22Rv1 (cell line): ENCODE data around the gene C6orf136.
A peak's percentile ranks its signal among the peaks of the same experiment; 100 is the strongest.

Source experiments
- H3K27ac ChIP-seq: fragments of 450-650 bp; 2 replicates; pipeline ENCODE4 v1.5.1; 2017
- ZFX ChIP-seq: fragments of 450-650 bp; IDR thresholded peaks from 2 replicates; pipeline ENCODE4 v1.6.1; 2017; ENCODE audit warnings: antibody characterized with exemption, borderline replicate concordance
- TF ChIP-seq, protein P1 (sequence below): fragments of 450-650 bp; IDR thresholded peaks from 2 replicates; pipeline ENCODE4 v1.5.1; 2017; ENCODE audit warnings: mild to moderate bottlenecking

Gene C6orf136

DNA sequence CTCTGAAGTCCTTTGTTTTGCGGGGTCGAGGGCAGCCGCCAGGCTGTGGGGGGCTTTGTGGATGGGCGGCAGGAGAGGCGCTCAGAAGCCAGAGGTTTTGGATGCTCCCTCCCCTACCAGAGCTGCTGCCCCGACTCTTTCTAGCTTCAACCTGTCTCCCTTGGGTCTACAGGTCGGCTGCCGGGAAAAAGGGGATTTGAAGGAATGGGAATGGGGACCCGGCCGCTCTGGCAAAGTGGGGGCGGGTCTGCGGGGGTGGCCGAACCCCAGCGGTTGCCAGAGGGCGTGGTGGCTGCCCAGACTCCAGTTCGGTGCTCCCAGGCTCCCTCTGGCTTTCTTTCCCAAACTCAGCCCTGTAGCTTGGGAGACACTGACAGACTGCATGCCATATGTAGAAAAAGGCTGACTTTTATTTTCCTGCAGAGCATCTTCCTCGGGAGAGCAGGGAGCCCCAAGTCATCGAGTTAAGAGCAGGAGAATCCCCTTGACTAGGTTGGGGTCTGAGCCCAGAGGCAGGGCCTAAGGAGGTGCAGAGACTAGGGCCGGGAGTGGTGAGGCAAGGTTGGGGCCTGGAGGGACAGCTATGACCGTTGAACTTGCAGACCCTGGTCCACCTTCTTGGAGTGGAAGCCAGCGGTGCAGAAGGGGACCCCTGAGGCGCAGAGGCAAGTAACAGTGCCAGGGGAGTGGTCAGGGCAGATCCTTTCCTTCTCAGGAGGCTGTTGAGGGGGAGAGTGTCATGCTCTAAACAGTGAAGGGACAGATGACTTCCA lies 40.9 kb downstream of the C6orf136 start:
- TF ChIP-seq ZFX = no peak
- TF ChIP-seq, protein P1, sequence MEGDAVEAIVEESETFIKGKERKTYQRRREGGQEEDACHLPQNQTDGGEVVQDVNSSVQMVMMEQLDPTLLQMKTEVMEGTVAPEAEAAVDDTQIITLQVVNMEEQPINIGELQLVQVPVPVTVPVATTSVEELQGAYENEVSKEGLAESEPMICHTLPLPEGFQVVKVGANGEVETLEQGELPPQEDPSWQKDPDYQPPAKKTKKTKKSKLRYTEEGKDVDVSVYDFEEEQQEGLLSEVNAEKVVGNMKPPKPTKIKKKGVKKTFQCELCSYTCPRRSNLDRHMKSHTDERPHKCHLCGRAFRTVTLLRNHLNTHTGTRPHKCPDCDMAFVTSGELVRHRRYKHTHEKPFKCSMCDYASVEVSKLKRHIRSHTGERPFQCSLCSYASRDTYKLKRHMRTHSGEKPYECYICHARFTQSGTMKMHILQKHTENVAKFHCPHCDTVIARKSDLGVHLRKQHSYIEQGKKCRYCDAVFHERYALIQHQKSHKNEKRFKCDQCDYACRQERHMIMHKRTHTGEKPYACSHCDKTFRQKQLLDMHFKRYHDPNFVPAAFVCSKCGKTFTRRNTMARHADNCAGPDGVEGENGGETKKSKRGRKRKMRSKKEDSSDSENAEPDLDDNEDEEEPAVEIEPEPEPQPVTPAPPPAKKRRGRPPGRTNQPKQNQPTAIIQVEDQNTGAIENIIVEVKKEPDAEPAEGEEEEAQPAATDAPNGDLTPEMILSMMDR = no peak

DNA sequence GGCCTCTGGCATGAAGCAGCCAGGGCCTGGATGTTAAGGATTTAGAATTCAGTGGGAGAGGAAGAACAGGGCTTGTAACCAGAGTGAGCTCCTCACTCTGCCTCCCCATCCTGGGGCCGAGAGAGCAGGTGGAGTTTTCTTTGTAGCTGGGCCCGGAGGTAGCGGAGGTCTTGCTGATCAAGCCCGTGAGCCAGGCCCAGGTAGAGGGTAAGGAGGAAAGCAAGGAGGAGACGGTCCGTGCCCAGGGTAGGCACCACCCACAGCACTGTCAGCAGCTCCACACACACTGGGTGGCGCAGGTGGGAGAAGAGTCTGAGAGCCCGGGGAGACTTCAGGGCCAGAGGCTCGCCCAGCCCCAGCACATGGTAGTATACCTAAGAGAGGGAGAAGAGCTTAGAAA lies 41.6 kb downstream of the C6orf136 start:
- TF ChIP-seq, protein P1 = no peak
- TF ChIP-seq ZFX = no peak
- peak overlapping the region; percentile 87 for H3K27ac ChIP-seq

More for the DNA sequence above, 40.9 kb downstream of the C6orf136 start:
- peak overlapping the region; percentile 87 for H3K27ac ChIP-seq

DNA sequence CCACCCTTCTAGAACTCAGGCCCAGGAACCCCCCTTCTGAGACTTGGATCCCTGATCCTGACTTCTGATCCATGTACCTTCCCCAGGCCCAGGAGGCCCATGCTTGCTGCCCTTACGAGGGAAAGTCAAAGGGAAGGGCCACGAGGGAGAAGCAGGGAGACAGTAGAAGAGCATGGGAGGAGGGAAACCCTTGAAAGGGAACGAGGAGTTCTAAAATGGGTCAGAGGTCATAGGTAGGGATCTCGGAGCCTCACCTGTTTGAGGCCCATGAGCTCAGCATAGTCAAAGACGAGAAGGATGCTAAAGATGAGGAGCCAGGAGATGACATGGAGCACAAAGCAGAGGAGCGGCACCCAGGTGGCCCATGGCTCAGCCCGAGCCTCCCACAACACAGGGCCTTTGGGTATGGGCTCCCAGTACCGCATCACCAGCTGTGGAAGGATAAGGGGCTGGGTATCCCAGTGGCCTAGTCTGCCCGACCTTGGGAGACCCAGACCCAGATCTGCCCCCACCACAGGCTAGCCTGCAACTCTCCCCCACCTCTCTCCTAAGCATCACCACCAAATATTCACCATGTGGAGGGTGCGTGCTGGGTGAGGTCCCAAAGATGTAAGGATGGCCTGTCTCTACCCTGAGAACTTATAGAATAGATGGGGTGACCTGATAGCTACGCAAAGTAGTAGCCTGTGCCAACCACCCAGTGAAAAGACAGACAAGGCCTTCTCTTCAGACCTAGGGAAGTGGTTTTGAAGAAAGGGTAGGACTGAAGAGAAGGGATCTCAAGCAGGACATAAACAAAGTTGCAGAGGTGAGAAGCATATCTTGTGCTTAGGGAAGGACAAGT lies 42.3 kb downstream of the C6orf136 start:
- TF ChIP-seq, protein P1 = no peak
- TF ChIP-seq ZFX = no peak
- peak overlapping the region; percentile 90 for H3K27ac ChIP-seq

DNA sequence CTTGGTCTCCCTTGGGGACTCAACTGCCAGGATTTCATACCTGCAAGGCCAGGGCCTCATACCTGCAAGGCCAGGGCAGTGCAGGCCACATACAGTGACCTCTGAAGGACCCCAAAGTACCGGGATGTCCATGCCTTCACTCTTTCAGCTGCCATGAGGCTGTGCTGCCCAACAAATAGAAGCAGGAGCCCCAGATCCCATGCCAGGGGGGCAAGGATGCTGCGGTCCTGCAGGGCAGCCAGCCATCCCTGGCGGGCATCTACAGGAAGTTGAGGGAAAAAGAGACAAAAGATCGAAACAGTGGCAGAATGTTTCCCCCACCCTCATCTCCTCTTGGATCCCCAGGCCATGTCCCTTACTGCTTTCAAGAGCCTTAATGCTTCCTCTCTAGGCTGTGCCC lies 43.1 kb downstream of the C6orf136 start:
- H3K27ac ChIP-seq = peak overlapping the region; percentile 90
- TF ChIP-seq ZFX = no peak
- TF ChIP-seq, protein P1 = no peak

DNA sequence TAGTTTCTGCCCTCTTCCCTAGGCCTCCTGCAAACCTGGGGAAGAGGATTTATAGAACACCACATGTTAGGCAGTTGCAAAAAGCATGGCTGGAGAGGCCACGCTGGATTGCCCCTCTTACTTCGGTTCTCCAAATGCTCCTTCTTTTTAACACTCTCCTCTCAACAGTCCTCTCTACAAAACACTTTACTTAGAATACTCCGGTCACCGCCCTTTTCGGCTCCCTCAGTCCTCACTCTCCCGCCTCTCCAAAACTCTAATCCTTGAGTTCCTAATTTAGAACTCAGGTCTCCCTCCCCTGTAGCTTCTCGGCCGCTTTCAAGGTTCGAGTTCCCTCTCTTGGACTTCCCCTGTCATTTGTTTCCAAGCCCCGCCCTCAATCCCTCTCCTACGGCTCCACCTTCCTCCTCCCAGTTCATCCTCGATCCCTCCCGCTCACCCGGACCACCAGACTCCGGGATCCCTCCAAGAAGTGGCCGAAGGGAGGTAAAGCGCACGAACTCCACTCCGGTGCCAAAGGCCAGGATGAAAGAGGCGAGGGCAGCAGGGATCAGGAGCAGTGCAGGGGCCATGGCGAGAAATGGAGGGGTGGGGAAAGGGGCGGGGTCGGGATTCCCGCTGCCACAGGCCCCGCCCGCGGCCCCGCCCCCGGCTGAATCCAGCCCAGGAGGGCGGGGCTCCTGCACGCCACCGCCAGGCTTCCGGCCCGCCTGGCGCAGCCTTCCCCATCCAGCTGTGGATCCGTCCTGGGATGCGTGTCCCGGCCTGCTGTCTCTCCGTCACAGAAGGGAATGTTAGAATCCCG lies 43.7 kb downstream of the C6orf136 start, which contains the start of gene NRM:
TSS of gene NRM (minus strand) at position 582 of the 805 bp plus-strand sequence. CDS start at position 572, 10 bp downstream.
- TF ChIP-seq, protein P1 = no peak
- TF ChIP-seq ZFX = no peak
- H3K27ac ChIP-seq = peak within 1 kb of the TSS; percentile 90

DNA sequence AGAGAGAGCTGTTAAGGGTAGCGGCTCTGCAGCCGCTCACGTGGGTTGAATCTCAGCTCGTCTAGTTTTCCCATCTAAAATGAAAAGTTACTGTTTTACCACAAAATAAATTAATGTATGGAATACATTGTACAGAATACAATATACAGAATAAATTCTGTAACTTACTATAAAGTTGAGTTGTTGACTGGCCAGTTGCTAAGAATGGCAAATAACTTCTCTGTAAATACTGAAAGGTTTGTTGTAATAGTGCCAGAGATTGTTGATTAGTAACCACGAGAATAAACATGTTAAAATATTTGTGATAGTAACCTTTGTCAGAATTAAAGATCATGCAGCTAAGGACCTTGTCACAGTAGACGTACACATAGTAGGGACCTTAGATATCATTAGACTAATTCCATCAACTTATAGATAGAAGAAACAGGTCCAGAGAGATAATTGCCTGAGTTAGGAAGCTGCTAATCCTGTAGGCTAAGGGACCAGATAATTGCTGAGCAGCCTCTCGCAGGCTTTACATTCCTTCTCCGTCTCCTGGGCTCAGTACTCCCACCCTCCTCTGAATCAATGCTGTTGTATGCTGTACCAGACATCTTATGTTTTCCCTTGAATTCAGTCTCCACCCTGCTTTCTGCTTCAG lies 44.4 kb downstream of the C6orf136 start:
- H3K27ac ChIP-seq = peak overlapping the region; percentile 90
- TF ChIP-seq, protein P1 = no peak
- TF ChIP-seq ZFX = no peak
